Ovary (tissue), 3 donors: ENCODE measurements around the gene NEURL1B.

Source experiments
- EP300 ChIP-seq: sonication (generic); formaldehyde crosslinking; IDR thresholded peaks from one replicate; pipeline ENCODE4 v1.6.1; 2017; ENCODE audit warnings: antibody characterized with exemption
- TF ChIP-seq, protein P1 (sequence below), 3 donors: fragments of 450-650 bp in 2 of 3; fragments of 200-600 bp in 1 of 3; IDR thresholded peaks; one replicate each; pipeline versions ENCODE4 v1.5.1 to v1.8.0; 2016 to 2022; ENCODE audit warnings: antibody characterized with exemption in 3 of 3, mild to moderate bottlenecking in 1 of 3
- donor health status: DM: no; HTN: no; CAD: no.

DNA sequence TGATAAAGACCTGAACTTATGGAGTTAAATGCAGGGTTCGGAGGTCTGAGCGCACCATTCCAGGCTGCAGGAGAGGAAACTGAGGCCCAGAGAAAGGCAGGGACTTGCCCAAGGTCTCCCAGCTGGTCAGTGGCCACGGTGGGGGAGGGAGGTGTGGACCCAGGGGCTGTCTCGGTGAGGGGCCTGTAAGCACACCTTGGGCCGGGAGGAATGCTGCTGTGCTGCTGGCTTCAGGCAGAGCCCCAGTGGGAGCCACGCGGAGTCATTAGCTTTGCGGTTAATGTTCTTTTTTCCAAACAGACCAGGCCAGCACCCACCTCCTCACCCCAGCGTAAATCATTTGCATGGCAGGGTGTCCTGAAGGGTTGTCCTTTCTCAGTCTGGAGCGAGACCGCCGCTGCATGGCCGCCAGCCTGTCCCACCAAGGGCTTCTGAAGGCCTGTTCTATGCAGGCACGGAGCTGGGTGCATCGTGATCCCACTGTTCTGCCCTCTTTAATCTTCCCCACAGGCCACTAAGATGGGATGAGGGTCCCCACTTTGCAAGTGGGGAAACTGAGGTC is 35.9 kb downstream of the NEURL1B start:
- TF ChIP-seq, protein P1, sequence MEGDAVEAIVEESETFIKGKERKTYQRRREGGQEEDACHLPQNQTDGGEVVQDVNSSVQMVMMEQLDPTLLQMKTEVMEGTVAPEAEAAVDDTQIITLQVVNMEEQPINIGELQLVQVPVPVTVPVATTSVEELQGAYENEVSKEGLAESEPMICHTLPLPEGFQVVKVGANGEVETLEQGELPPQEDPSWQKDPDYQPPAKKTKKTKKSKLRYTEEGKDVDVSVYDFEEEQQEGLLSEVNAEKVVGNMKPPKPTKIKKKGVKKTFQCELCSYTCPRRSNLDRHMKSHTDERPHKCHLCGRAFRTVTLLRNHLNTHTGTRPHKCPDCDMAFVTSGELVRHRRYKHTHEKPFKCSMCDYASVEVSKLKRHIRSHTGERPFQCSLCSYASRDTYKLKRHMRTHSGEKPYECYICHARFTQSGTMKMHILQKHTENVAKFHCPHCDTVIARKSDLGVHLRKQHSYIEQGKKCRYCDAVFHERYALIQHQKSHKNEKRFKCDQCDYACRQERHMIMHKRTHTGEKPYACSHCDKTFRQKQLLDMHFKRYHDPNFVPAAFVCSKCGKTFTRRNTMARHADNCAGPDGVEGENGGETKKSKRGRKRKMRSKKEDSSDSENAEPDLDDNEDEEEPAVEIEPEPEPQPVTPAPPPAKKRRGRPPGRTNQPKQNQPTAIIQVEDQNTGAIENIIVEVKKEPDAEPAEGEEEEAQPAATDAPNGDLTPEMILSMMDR (IDR thresholded peaks at IDR 0.05): no peak
- no peak for TF ChIP-seq EP300
